Measurements from ENCODE around the gene STH. TPM values are rescaled to one million over a fixed set of nuclear protein-coding genes. Genes with fewer than 3 reads are reported as not detected.

Gene STH
- polyA plus RNA-seq (not detected in 3 replicates), polyA minus RNA-seq (not detected in 3 replicates)
- not detected for polyA plus RNA-seq (2011; ENCODE audit: low read depth)
- not detected in 2 replicates for polyA plus RNA-seq (2011; cell fraction: cytosol; rRNA removed)
- not detected in 2 replicates for polyA plus RNA-seq (2011; cell fraction: nucleus; rRNA removed)
- polyA plus RNA-seq (2012; ENCODE audit: low replicate concordance), result not detected in 2 replicates
- not detected for polyA minus RNA-seq (2011; cell fraction: cytosol; rRNA and poly(A)+ RNA removed)
- polyA minus RNA-seq (2011; cell fraction: nucleus; rRNA and poly(A)+ RNA removed), result not detected in 2 replicates

GRCh38 chr17:45998987-45999899 lies at the start of gene STH:
STH (plus strand) TSS chr17:45999250; CDS start chr17:45999280, 30 bp downstream.
- no peaks in the 10 kb centered on the region for H3K4me1 ChIP-seq (ENCODE audit: control insufficient read depth, extremely low read depth, insufficient read depth, low read length)
- H3K27ac ChIP-seq (ENCODE audit: control insufficient read depth, insufficient read depth, low read length), result no peak within 1 kb of the TSS
- no peak for FAIRE-seq
- peaks cover 20% of the 10 kb centered on the region for H3K27me3 ChIP-seq (ENCODE audit: control insufficient read depth, extremely low read depth, insufficient read depth, low read length)
- no peaks in the 10 kb centered on the region for H3K9me1 ChIP-seq (ENCODE audit: control insufficient read depth, extremely low read depth, insufficient read depth, low read length)
- H3K36me3 ChIP-seq (ENCODE audit: control insufficient read depth in 2 of 2, extremely low read depth in 1 of 2, insufficient read depth in 2 of 2, low read length in 2 of 2), result no peaks in the 10 kb centered on the region
- H2AFZ ChIP-seq (ENCODE audit: control insufficient read depth, low read length), result no peak within 1 kb of the TSS
- H3K79me2 ChIP-seq (ENCODE audit: control insufficient read depth, insufficient read depth, low read length), result no peaks in the 10 kb centered on the region
- H4K20me1 ChIP-seq (ENCODE audit: control insufficient read depth, extremely low read depth, insufficient read depth, low read length), result no peaks in the 10 kb centered on the region
- H3K9ac ChIP-seq (ENCODE audit: control insufficient read depth, extremely low read depth, insufficient read depth, low read length), result no peak within 1 kb of the TSS
- no peak within 1 kb of the TSS for H3K4me3 ChIP-seq (ENCODE audit: control insufficient read depth in 2 of 3, extremely low read depth in 1 of 3, insufficient read depth in 2 of 3, low read depth in 1 of 3, low read length in 3 of 3)
- dilution Hi-C loops (cut with MboI; ENCODE audit: extremely low pct_ligation_motif_present, low sequenced_read_pairs), result no loop called here
- H3K4me2 ChIP-seq (ENCODE audit: control insufficient read depth, extremely low read depth, insufficient read depth, low read depth, low read length), result no peak within 1 kb of the TSS
- no peak for TF ChIP-seq EZH2 (IDR thresholded peaks at IDR 0.05; ENCODE audit: low read length)
- TF ChIP-seq CTCF (optimal IDR thresholded peaks at IDR 0.05 in 1 of 3, IDR thresholded peaks at IDR 0.05 in 1 of 3, conservative IDR thresholded peaks at IDR 0.05 in 1 of 3; ENCODE audit: extremely low read depth in 1 of 3, insufficient read depth in 2 of 3, low read length in 3 of 3), result no peak
- H3K9me3 ChIP-seq (ENCODE audit: control insufficient read depth, low read depth, low read length), result no peaks in the 10 kb centered on the region
- DNase-seq (ENCODE audit: low read depth, low spot score), result no peak

GRCh38 chr17:45949755-45950320 lies 49.2 kb upstream of the STH start:
- Histone ChIP-seq H3K27ac (ENCODE audit: control insufficient read depth, insufficient read depth, low read length) (no peak overlapping the region), H3K9ac (ENCODE audit: control insufficient read depth, extremely low read depth, insufficient read depth, low read length) (no peak overlapping the region), H3K9me1 (ENCODE audit: control insufficient read depth, extremely low read depth, insufficient read depth, low read length) (no peaks in the 10 kb centered on the region), H3K9me3 (ENCODE audit: control insufficient read depth, low read depth, low read length) (no peaks in the 10 kb centered on the region), H3K4me3 (ENCODE audit: control insufficient read depth in 2 of 3, extremely low read depth in 1 of 3, insufficient read depth in 2 of 3, low read depth in 1 of 3, low read length in 3 of 3) (no peak overlapping the region), H3K36me3 (ENCODE audit: control insufficient read depth in 2 of 2, extremely low read depth in 1 of 2, insufficient read depth in 2 of 2, low read length in 2 of 2) (no peaks in the 10 kb centered on the region), H3K27me3 (ENCODE audit: control insufficient read depth, extremely low read depth, insufficient read depth, low read length) (peaks cover 22% of the 10 kb centered on the region), H2AFZ (ENCODE audit: control insufficient read depth, low read length) (no peak overlapping the region), H3K4me1 (ENCODE audit: control insufficient read depth, extremely low read depth, insufficient read depth, low read length) (peaks cover 4% of the 10 kb centered on the region), H3K4me2 (ENCODE audit: control insufficient read depth, extremely low read depth, insufficient read depth, low read depth, low read length) (no peak overlapping the region), H4K20me1 (ENCODE audit: control insufficient read depth, extremely low read depth, insufficient read depth, low read length) (no peaks in the 10 kb centered on the region), H3K79me2 (ENCODE audit: control insufficient read depth, insufficient read depth, low read length) (no peaks in the 10 kb centered on the region)
- TF ChIP-seq CTCF (optimal IDR thresholded peaks at IDR 0.05 in 1 of 3, IDR thresholded peaks at IDR 0.05 in 1 of 3, conservative IDR thresholded peaks at IDR 0.05 in 1 of 3; ENCODE audit: extremely low read depth in 1 of 3, insufficient read depth in 2 of 3, low read length in 3 of 3) (no peak), EZH2 (IDR thresholded peaks at IDR 0.05; ENCODE audit: low read length) (no peak)
- DNase-seq (ENCODE audit: low read depth, low spot score) (no peak), FAIRE-seq (no peak)
- dilution Hi-C loops (cut with MboI; ENCODE audit: extremely low pct_ligation_motif_present, low sequenced_read_pairs), result no loop called here
